Stromal cell of bone marrow (primary cell): ENCODE results near the gene DPH5.
"Not testable (repeated sequence)": the region's sequence is repeated elsewhere in the genome, so short reads cannot be mapped to it uniquely, and the experiment has no call there.

ENCODE experiments used
- DNase-seq: peaks from one replicate; pipeline ENCODE4 v3.0.0-alpha.2; 2012; ENCODE audit warnings: low read depth

DPH5 gene

DNA sequence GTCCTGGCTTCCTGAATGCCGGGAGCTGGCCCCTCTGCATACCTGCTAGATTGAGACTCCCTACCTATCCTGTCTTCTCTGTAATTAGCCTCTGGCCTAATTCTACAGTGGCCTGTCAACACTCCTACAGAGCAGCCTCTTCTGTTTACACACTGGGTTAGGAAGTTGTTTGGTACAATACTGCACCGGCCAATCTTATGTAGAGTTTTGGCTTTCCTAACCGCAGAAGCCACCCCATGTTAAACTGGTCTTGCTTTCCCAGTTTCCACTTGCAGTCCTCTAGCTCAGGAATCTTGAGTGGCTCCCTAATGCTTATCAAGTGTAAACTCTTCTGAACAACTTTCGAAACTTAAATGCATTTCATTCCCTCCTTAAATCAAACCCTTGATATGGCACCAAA, 42.8 kb downstream of the DPH5 start:
- DNase-seq, result no peak

DNA sequence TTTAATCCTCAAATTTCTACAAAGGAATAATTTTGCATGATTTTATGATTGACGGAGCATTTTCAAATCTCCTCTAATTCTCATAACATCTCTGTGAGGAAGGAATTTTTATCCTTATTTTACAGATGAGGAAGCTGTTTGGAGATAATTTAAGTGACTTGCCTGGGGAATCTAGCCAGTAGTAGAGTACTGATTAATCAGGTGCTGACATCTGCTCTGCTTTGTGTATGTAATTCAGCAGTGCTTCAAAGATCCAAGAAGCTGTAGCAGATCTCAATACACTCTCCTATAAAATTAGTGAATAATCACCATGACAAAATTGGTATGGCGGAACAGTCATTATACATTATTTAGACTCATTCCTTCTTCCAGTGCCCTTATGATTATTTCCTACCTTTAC, 46.0 kb downstream of the DPH5 start:
- no peak for DNase-seq

DNA sequence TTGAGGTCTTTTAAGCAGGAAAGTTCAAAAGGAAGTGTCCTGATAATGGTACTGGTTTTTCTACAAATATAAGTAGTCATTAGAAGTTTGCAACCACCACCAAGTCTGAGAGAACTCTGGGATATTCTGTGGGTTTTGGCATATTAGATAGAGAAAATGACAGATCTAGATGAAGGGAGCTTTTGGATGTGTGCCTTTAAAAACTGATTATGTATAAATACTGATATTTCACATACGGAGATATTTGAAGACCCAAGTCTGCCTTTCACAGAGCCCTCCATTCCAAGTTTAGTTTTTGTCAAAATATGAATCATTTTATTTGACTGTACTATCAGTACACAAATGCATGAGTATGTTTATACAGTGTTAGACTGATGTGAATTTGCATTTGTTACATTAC, 48.6 kb downstream of the DPH5 start:
- no peak for DNase-seq

DNA sequence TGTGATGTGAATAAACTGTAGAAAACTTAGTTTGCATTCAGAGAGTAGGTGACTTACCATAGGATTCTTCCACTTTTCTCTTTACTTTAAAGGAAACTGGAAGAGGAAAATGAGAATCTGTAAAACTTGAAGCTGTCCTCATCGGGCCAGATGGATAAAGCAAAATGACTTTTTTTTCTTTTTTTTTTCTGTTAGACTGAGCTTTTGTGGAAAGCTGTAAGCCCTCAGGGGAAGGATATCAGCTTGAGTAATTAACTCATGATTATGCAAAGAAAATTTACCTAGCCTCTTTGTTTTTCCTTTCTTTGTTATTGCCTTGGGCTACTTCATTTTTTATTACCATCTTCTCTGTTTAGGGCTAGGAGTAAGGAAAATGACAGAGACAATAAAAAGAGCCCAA, 53.4 kb downstream of the DPH5 start:
- no peak for DNase-seq

DNA sequence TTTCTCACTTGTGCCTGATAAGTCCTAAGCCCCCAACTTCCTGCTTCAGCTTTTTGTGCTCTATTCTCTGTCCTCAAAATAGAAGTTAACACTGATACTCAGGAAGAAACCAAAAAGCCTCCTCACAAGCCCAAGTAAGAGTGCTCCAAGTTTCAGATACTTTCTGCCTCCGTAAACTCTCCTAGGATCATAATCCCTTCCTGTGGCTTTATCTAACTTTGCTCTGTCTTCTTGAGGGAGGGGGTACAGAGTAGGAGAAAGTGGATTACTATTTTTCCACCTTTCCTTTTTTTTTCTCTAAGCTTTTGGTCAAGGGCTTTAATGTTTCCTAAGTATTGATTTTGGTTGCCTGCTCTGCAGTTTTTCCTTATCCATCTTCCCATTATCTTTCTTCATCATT, 54.6 kb downstream of the DPH5 start:
- no peak for DNase-seq

DNA sequence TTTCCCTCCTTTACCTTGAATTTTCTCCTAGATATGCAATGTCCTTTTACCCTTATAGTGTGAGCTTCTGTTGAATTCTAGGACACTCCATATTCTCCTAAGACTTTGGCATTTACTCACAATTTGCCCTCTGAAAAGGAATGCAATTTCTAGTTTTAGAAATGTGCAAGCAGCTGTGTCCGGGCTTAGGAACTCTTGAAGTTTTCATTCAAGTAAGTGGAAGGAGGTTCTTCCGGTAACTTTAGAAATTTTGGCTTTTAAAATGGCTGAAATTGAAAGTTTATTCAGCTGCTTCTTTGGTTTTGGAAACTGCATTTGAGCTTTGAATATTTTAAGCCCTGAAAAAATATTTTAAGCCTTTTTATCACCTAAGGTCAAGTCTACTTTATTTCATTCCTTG, 56.3 kb downstream of the DPH5 start:
- DNase-seq, result no peak

DNA sequence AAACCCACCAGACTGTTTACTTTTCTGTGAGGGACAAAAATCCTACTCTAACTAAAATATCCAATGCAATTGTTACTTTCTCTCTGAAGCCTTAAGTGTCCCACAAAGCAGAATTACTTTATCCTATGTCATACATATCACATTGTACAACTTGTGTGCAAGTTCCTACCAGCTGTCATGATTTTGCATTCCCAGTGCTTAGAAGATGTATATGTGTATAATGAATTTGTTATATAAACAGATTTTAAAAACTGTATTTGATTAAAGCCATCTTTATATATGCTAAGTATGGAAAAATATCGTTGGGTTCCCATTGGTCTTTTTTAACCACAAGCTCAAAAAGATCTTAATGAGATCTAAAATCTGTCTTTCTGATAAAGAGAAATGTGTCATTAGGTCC, 57.0 kb downstream of the DPH5 start:
- DNase-seq, result no peak

DNA sequence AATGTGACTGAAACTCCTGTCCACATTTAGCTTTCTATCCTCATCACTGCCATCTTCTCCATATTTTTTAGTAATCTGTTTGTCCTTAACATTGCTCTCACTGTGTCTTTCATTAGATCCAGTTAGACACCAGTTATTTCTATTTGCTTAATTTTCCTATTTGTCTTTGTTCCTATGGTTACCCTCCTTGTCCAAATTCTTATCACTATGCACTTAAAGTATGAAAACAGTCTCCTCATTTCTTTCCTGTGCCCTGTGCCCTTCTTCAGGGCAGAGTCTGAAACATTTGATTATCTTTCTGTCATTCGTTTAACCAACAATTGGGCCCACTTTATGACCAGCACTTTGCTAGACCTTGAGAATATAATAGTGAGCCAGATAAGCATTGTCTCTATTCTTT, 65.5 kb downstream of the DPH5 start:
- DNase-seq, result no peak

DNA sequence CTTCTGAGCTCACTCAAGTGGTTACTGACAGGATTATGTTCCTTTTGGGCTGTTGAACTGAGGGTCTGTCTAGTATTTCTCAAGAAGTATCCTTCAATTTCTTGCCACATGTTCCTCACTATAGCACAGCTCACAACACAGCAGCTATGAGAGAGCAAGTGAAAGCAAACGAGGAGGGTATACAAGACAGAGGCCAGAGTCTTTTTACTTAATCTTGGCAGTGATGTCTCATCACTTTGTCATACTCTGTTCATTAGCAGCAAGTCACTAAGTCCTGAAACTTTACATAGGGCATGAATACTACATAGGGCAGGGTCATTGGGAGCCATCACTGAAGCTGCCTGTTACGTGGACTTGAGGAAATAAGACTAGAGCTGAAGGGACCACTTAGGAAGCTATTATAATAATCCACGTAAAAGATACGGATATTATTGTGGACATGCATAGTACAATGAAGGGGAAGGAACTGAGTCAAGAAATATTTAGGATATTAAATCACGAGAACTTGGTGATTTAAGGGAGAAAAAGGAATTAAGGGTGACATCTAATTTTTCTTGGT, 66.0 kb downstream of the DPH5 start:
- DNase-seq, result no peak

DNA sequence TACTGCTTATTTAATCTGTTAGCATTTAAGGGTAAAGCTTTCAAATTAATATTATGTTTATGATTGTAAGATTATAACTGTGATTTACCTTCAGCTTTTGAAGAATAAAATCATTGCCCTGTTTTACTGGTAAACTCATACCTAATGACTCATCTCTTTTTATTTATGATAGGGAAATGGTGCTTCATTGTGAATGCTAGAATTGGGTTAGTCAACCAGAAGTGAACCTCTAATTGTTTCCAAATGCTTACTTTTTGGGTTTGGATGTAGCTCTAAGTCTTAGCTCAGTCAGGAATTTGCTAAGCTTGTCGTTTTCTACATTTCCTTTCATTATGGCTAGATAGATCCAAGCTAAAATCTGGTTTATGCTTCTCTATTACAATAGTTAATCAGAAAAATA, 70.3 kb downstream of the DPH5 start:
- DNase-seq, result peak; percentile 90

DNA sequence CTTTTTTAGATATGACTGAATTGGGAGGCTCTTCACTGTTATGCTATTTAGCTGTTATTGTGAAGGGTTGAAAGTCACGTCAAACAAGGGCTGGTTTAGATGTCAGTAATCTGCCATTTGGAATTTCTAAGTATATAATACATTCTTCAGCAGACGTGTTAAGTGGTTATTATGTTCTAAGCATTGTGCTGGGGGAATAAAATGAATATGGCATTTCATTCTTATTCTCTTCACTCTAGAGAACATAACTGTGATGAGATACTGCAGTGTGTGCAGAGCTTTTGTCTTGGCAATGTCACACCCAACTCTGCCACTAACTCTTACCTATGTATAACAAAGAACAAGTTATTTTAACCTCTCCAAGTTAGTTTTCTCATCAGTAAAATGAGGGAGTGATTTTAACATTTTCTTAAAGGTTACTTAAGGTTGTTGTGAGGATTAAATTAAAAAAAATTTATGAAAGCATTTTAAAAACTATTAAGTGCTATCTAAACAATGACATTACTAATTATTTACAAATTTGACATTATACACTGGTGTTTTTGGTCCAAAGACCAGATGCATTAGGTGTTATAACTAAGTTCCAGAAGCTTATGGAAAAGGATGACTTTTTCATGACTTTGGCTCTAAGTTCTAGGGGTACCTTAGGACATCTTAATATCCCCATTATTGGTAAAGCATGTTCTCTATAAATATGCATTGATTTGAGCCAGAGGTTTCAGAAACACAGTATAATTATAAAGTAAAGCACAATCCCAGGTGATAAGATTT, 71.4 kb downstream of the DPH5 start:
- no peak for DNase-seq

DNA sequence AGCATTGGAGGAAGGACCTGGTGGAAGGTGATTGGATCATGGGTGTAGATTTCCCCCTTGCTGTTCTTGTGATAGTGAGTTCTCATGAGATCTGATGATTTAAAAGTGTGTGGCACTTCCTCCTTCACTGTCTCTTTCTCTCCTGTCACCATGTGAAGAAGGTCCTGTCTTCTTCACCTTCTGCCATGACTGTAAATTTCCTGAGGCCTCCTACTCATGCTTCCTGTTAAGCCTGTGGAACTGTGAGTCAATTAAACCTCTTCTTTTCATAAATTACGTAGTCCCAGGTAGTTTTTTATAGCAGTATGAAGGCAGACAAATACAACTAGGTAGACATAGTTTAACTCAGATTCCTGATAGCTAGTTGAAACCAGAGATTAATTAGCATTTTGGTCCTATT, 72.6 kb downstream of the DPH5 start:
- DNase-seq, result not testable (repeated sequence)

DNA sequence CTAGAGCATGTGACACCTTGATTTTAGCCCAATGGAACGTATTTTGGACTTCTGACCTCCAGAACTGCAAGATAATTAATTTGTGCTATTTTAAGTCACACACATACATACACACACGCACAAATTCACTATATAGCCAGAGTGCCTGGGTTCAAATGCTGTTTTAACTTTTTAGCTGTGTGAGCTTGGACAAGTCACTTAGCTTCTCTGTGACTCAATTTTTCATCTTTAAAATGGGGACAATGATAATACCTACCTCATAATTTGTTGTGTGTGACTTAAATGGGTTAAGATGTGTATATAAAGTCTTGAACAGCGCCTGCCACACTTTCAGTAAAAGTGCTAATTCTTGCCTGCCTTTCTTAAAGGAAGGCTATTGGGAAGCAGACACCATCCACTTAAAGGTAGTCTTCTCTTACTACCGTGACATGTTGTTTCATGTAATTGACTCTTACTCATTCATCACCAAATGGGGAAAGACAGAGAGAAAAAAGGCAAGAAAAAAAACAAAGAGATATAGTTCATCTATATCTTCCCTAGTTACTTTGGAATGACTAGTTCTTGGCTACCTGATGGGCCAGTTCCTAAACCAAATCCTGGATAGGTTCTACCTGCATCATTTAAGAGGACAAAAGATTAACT, 73.4 kb downstream of the DPH5 start:
- no peak for DNase-seq

DNA sequence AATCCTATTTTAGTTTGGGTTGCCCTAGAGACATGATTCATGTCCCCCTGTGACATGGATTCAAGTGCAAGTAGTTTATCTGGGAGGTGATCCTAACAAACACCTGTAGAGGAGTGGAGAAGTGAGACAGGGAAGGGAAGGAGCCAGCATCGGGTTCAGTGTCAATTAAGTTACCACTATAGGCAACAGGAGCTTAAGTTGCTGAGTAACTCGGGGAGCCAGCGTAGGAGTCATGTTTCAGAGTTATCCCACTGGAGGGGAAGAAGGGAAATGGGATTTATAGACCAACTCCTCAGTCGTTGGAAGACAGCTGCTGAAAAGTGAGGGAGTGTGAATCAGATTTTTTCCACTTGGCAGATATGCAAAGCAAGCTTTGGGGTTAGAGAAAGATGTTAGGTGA, 74.8 kb downstream of the DPH5 start:
- DNase-seq, result peak; percentile 71

DNA sequence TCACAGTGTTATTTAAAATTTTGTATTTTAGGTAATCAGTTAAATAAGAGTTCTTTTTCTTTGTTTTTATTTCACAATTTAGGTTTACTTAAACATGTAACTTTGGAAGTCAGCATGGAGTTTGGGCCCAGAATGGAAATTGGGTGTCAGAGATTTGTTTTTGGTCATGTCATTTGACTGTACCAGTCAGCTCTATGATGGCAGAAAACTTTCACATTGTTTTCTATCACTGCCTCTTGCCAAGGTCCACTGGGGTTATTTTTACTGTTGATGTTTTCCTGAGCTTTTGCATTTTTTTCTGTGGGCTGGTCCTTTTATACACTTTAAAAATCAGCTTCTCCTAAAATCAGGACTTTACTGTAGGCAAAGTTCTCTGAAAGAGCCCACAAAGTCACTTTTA, 75.2 kb downstream of the DPH5 start:
- no peak for DNase-seq

DNA sequence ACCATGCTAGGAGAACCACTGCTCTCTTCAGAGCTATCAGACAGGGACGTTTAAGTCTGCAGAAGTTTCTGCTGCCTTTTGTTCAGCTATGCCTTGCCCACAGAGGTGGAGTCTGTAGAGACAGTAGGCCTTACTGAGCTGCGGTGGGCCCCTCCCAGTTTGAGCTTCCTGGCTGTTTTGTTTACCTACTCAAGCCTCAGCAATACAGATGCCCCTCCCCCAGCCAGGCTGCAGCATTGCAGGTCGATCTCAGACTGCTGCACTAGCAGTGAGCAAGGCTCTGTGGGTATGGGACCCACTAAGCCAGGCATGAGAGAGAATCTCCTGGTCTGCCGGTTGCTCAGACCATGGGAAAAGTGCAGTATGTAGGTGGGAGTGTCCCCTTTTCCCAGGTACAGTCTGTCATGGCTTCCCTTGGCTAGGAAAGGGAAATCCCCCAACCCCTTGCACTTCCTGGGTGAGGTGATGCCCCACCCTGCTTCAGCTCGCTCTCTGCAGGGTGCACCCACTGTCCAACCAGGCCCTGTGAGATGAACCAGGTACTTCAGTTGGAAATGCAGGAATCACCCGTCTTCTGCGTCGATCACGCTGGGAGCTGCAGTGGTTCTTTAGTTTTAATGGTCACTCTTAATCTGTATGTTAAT, 75.9 kb downstream of the DPH5 start:
- DNase-seq, result not testable (repeated sequence)

DNA sequence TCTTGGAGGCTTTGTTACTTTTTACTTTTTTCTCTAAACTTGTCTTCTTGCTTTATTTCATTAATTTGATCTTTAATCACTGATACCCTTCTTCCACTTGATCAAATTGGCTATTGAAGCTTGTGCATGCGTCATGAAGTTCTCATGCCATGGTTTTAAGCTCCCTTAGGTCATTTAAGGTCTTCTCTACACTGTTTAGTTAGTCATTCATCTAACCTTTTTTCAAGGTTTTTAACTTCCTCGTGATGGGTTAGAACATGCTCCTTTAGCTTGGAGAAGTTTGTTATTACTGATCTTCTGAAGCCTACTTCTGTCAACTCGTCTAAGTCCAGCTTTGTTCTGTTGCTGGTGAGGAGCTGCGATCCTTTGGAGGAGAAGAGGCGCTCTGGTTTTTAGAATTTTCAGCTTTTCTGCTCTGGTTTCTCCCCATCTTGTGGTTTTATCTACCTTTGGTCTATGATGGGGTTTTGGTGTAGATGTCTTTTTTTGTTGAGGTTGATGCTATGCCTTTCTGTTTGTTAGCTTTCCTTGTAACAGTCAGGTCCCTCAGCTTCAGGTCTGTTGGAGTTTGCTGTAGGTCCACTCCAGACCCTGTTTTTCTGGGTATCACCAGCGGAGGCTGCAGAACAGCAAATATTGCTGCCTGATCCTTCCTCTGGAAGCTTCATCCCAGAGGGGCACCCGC, 76.7 kb downstream of the DPH5 start:
- not testable (repeated sequence) for DNase-seq

DNA sequence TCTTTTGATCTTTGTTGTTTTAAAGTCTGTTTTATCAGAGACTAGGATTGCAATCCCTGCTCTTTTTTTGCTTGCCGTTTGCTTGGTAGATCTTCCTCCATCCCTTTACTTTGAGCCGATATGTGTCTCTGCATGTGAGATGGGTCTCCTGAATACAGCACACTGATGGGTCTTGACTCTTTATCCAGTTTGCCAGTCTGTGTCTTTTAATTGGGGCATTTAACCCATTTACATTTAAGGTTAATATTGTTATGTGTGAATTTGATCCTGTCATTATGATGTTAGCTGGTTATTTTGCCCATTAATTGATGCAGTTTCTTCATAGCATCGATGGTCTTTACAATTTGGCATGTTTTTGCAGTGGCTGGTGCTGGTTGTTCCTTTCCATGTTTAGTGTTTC, 77.8 kb downstream of the DPH5 start:
- DNase-seq, result not testable (repeated sequence)

DNA sequence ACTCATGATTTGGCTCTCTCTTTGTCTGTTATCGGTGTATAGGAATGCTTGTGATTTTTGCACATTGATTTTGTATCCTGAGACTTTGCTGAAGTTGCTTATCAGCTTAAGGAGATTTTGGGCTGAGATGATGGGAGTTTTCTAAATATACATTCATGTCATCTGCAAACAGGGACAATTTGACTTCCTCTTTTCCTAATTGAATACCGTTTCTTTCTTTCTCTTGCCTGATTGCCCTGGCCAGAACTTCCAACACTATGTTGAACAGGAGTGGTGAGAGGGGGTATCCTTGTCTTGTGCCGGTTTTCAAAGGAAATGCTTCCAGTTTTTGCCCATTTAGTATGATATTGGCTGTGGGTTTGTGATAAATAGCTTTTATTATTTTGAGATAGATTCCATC, 79.5 kb downstream of the DPH5 start:
- not testable (repeated sequence) for DNase-seq

DNA sequence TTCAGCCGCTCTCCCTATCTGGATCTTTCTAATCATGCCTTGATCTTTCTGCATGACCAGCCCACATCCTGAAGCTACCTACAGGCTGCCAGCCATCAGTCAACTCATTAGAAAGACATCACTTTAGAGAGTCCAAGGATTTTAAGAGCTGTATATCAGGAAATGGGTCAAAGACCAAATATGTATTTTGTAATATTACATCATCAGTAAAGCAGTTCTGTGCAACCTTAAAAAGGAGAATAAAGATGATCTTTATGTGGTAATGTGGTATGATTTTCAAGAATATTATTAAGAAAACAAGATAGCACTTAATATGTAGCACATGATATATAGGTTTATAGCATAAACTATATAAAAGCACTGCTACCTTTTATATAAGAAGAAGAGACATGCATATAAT, 82.1 kb downstream of the DPH5 start:
- DNase-seq, result no peak

DNA sequence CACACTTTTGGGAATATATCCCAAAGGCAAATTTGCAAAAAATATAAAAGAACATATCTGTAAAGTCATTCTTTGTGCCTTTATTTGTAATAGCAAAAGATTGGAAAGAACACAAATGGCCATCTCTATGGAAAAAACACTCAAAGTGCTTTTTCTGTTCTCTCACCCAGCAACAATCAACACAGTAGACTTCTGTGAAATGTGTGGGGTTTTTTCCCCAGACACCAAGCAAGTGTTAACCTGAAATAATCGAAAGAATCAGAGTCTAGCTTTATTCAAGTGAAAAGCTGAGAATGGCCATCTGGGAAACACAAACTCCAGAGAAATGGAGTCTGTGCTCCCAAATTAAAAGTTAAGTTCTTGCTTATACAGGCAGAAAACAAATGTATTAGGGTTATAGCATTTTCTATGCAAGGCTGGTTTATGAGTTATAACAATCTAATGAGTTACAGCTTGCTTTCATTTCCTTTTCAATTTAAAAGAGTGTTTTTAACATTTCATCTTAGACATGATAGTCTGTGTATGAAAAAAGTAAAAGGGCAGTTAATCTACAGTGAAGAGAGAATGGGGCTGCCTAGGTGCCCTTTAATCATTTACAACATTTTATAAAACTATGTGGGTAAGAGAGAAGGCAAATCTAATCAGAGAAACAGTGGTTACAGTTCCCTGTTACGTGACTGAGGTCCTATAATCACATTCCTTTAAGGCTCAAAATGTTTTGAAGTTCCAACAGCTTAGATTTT, 83.1 kb downstream of the DPH5 start:
- no peak for DNase-seq
